Ovary (tissue), 10 donors: ENCODE results near the gene ILF3. TPM values are rescaled to one million over a fixed set of nuclear protein-coding genes. Genes with fewer than 3 reads are reported as not detected.
A peak's percentile ranks its signal among the peaks of the same experiment; 100 is the strongest.

Source experiments
- DNase-seq, 5 donors: peaks; one replicate each; pipeline ENCODE4 v3.0.0-alpha.2; 2019 to 2020
- H3K27ac ChIP-seq, 2 donors: fragments of 200-600 bp; one replicate each; pipeline versions ENCODE4 v1.5.1 to v1.8.0; 2019 to 2022
- H3K27me3 ChIP-seq: fragments of 200-600 bp; one replicate; pipeline ENCODE4 v1.8.0; 2022
- H3K36me3 ChIP-seq: fragments of 200-600 bp; sonication (generic); one replicate; pipeline ENCODE4 v1.5.1; 2019
- H3K4me1 ChIP-seq: one replicate; pipeline ENCODE4 v1.8.1; 2013; ENCODE audit warnings: mild to moderate bottlenecking, moderate library complexity; ENCODE audit not compliant: insufficient read depth
- H3K4me3 ChIP-seq: fragments of 200-600 bp; sonication (generic); one replicate; pipeline ENCODE4 v1.5.1; 2017
- H3K9me3 ChIP-seq, 2 donors: fragments of 200-600 bp in 1 of 2; sonication (generic) in 1 of 2; one replicate each; pipeline versions ENCODE4 v1.5.1 to v1.8.1; 2013 to 2019; ENCODE audit warnings: mild to moderate bottlenecking in 1 of 2, moderate library complexity in 1 of 2
- EP300 ChIP-seq: sonication (generic); formaldehyde crosslinking; IDR thresholded peaks from one replicate; pipeline ENCODE4 v1.6.1; 2017; ENCODE audit warnings: antibody characterized with exemption
- POLR2A ChIP-seq: fragments of 450-650 bp; IDR thresholded peaks from one replicate; pipeline ENCODE4 v1.6.1; 2017; ENCODE audit warnings: antibody characterized with exemption, mild to moderate bottlenecking, moderate library complexity
- WGBS, 3 donors: extraction: QIAGEN DNeasy Blood & Tissue Kit in 1 of 3; methylation state at CpG; one replicate each; pipeline versions ENCODE4 v1.1.5 to v1.1.7; 2013 to 2017; 5-methylcytosine and 5-hydroxymethylcytosine counted together
- intact Hi-C, 4 donors: fragments of 100-400 bp; cut with DNase I; formaldehyde crosslinking; loops; one replicate each; pipeline versions ENCODE4 v1.11.0 to v1.15.1; 2022 to 2023
- long read RNA-seq, 3 donors: library from polyadenylated mRNA in 2 of 3; unstranded in 2 of 3; transcript quantifications; one replicate each; pipeline ENCODE4 v2.0.0 and lab custom pipeline, GENCODE V29; 2021 to 2026
- polyA plus RNA-seq, 2 donors: library from polyadenylated mRNA; stranded (reverse); fragments of 200-250 nt in 1 of 2; fragments of 350-450 nt in 1 of 2; fragmentation: Illumina TruSeq in 1 of 2; extraction: RNeasy Lipid Tissue Mini Kit (QIAGEN cat#74804) in 1 of 2; gene quantifications; one replicate each; pipeline ENCODE4 v1.2.3, GENCODE V29; 2013 to 2014
- total RNA-seq, 7 donors: library from RNA; depleted of rRNA in 2 of 7; stranded (reverse); fragments of >200 nt in 2 of 7; fragmentation: NEBNext Ultra II Directional in 3 of 7; extraction: Animal tissue kit (Norgen Biotek cat#: 25700) in 3 of 7; gene quantifications; one replicate each; pipeline versions ENCODE4 v1.1.0 to v1.2.4, GENCODE V29; 2016 to 2023
- TF ChIP-seq, protein P1 (sequence below), 3 donors: fragments of 450-650 bp in 2 of 3; fragments of 200-600 bp in 1 of 3; IDR thresholded peaks; one replicate each; pipeline versions ENCODE4 v1.5.1 to v1.8.0; 2016 to 2022; ENCODE audit warnings: antibody characterized with exemption in 3 of 3, mild to moderate bottlenecking in 1 of 3
- donor health status: DM: no; HTN: no; CAD: no; lungs with moderate emphysema.
- donor health status: DM: no; HTN: no; CAD: no.
- donor health status: Bipolar disorder and iron deficiency.
- donor health status: DM: yes; HTN: yes; CAD: no.
- donor health status: DM: no; HTN: no; CAD: no.
- donor health status: DM: yes; HTN: yes; CAD: no.

ILF3 gene
- total RNA-seq (100 to 1,000 TPM in 6 of 7 donors, 10 to 100 TPM in 1; 90.0 to 295 (median 246) TPM), polyA plus RNA-seq (100 to 1,000 TPM; 120 to 149 TPM)
- long read RNA-seq, donor 1, full-length matches to known transcripts = 25 of 888 reads
- long read RNA-seq, donor 1, partial matches to known transcripts = 708 of 888 reads
- long read RNA-seq, donor 1, other reads (novel, unspliced or antisense) = 155 of 888 reads
- long read RNA-seq, donor 2, full-length matches to known transcripts = 22 of 173 reads
- long read RNA-seq, donor 2, partial matches to known transcripts = 151 of 173 reads
- long read RNA-seq, donor 2, other reads (novel, unspliced or antisense) = 0 of 173 reads
- long read RNA-seq, donor 3, full-length matches to known transcripts = 62 of 295 reads
- long read RNA-seq, donor 3, partial matches to known transcripts = 59 of 295 reads
- long read RNA-seq, donor 3, other reads (novel, unspliced or antisense) = 174 of 295 reads

- H3K27ac ChIP-seq = peak within 1 kb of the TSS; percentile 96 to 98
- no peaks in the 10 kb centered on the region for H3K27me3 ChIP-seq
- WGBS, 3 donors = 0 to 1% (median 1%) methylated on average over 64 to 91 of the region's 91 CpGs
- intact Hi-C loops = no loop called here
- DNase-seq = peak; percentile 100
- TF ChIP-seq POLR2A (peak; percentile 100), EP300 (peak; percentile 83)
- TF ChIP-seq, protein P1, sequence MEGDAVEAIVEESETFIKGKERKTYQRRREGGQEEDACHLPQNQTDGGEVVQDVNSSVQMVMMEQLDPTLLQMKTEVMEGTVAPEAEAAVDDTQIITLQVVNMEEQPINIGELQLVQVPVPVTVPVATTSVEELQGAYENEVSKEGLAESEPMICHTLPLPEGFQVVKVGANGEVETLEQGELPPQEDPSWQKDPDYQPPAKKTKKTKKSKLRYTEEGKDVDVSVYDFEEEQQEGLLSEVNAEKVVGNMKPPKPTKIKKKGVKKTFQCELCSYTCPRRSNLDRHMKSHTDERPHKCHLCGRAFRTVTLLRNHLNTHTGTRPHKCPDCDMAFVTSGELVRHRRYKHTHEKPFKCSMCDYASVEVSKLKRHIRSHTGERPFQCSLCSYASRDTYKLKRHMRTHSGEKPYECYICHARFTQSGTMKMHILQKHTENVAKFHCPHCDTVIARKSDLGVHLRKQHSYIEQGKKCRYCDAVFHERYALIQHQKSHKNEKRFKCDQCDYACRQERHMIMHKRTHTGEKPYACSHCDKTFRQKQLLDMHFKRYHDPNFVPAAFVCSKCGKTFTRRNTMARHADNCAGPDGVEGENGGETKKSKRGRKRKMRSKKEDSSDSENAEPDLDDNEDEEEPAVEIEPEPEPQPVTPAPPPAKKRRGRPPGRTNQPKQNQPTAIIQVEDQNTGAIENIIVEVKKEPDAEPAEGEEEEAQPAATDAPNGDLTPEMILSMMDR (IDR thresholded peaks at IDR 0.05) = peak in 1 of 3 donors; percentile 9
- no peaks in the 10 kb centered on the region for H3K9me3 ChIP-seq
- H3K4me1 ChIP-seq = peaks cover 7% of the 10 kb centered on the region
- no peaks in the 10 kb centered on the region for H3K36me3 ChIP-seq
- H3K4me3 ChIP-seq = peak within 1 kb of the TSS; percentile 87
Measured at GRCh38 chr19:10653732-10654609, at the start of gene ILF3. TSS of gene ILF3 (plus strand) at chr19:10654346. CDS start at chr19:10670606, 16,260 bp downstream.

GRCh38 chr19:10604460-10604980 is 49.6 kb upstream of the ILF3 start:
- H3K27me3 ChIP-seq = no peaks in the 10 kb centered on the region
- H3K36me3 ChIP-seq = no peaks in the 10 kb centered on the region
- H3K9me3 ChIP-seq = no peaks in the 10 kb centered on the region
- TF ChIP-seq POLR2A = no peak
- intact Hi-C loops = no loop called here
- H3K4me3 ChIP-seq = no peak overlapping the region
- WGBS, 3 donors = 79 to 88% (median 87%) methylated on average over 9 of the region's 9 CpGs
- H3K4me1 ChIP-seq = peaks cover 2% of the 10 kb centered on the region
- no peak for DNase-seq
- H3K27ac ChIP-seq = peak overlapping the region; percentile 62 to 68

DNA sequence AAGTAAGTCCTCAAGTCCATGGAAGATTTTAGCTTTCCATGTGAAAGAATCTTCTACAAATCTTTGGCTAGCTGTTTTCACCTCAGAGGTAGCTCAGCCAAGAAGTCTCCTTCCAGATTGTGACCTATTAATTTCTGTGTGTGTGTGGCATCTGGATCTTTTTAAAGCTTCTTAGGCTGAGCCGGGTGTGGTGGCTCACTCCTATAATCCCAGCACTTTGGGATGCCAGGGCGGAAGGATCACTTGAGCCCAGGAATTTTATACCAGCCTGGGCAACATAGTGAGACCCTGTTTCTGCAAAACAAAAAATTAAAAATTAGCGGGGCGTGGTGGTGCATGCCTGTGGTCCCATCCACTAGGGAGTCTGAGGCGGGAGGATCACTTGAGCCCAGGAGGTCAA is 42.2 kb upstream of the ILF3 start:
- WGBS, 3 donors = 82 to 84% (median 83%) methylated on average over 5 of the region's 5 CpGs
- no peak for DNase-seq
- Histone ChIP-seq H3K36me3 (no peaks in the 10 kb centered on the region), H3K4me3 (no peak overlapping the region), H3K9me3 (no peaks in the 10 kb centered on the region), H3K27me3 (no peaks in the 10 kb centered on the region), H3K27ac (no peak overlapping the region), H3K4me1 (peaks cover 5% of the 10 kb centered on the region)
- TF ChIP-seq, protein P1 (IDR thresholded peaks at IDR 0.05) = no peak
- TF ChIP-seq EP300 = no peak
- TF ChIP-seq POLR2A = no peak
- intact Hi-C loops = no loop called here

GRCh38 chr19:10612499-10613119 is 41.5 kb upstream of the ILF3 start:
- no peaks in the 10 kb centered on the region for H3K27me3 ChIP-seq
- no peaks in the 10 kb centered on the region for H3K36me3 ChIP-seq
- peak in 2 of 5 donors; percentile 35 to 55 for DNase-seq
- intact Hi-C loops = no loop called here
- H3K27ac ChIP-seq = peak overlapping the region in 1 of 2 donors; percentile 16
- H3K4me1 ChIP-seq = peaks cover 5% of the 10 kb centered on the region
- 50 to 58% (median 56%) methylated on average over 15 of the region's 15 CpGs for WGBS, 3 donors
- H3K4me3 ChIP-seq = no peak overlapping the region
- TF ChIP-seq EP300 (no peak), POLR2A (no peak)
- TF ChIP-seq, protein P1 (IDR thresholded peaks at IDR 0.05) = no peak
- H3K9me3 ChIP-seq = no peaks in the 10 kb centered on the region
